RWPE2 (cell line): ENCODE results near the gene CCDC24.

Experiments used
- ATAC-seq: fragments of 200-7000 bp; cut with Tn5 transposase; 3 replicates; pipeline ENCODE4 v1.9.1; 2021; ENCODE audit warnings: low read depth
- DNase-seq: peaks from one replicate; pipeline ENCODE4 v3.0.0-alpha.2; 2020; ENCODE audit warnings: low spot score
- H3K27ac ChIP-seq: fragments of 450-650 bp; 2 replicates; pipeline ENCODE4 v1.5.1; 2017; ENCODE audit warnings: mild to moderate bottlenecking; ENCODE audit not compliant: poor library complexity, severe bottlenecking
- H3K27me3 ChIP-seq: fragments of 250-450 bp; sonication (Bioruptor Pico); 2 replicates; pipeline ENCODE4 v1.5.1; 2021; ENCODE audit warnings: mild to moderate bottlenecking, moderate library complexity; ENCODE audit not compliant: insufficient read depth, poor library complexity, severe bottlenecking
- H3K36me3 ChIP-seq: fragments of 250-450 bp; sonication (Bioruptor Pico); 2 replicates; pipeline ENCODE4 v1.5.1; 2020; ENCODE audit warnings: low read depth, mild to moderate bottlenecking, moderate library complexity
- H3K4me1 ChIP-seq: fragments of 250-450 bp; sonication (Bioruptor Pico); 2 replicates; pipeline ENCODE4 v1.5.1; 2021; ENCODE audit warnings: mild to moderate bottlenecking, moderate library complexity; ENCODE audit not compliant: insufficient read depth, poor library complexity, severe bottlenecking
- H3K4me3 ChIP-seq: fragments of 250-450 bp; sonication (Bioruptor Pico); 2 replicates; pipeline ENCODE4 v1.5.1; 2021; ENCODE audit warnings: mild to moderate bottlenecking, moderate library complexity; ENCODE audit not compliant: severe bottlenecking
- H3K9me3 ChIP-seq: fragments of 250-450 bp; sonication (Bioruptor Pico); 2 replicates; pipeline ENCODE4 v1.5.1; 2021; ENCODE audit warnings: mild to moderate bottlenecking, moderate library complexity; ENCODE audit not compliant: severe bottlenecking
- TF ChIP-seq, protein P1 (sequence below): fragments of 450-650 bp; IDR thresholded peaks from one replicate; pipeline ENCODE4 v1.5.1; 2017; ENCODE audit warnings: mild to moderate bottlenecking, moderate library complexity; ENCODE audit not compliant: poor library complexity, severe bottlenecking

Gene CCDC24

DNA sequence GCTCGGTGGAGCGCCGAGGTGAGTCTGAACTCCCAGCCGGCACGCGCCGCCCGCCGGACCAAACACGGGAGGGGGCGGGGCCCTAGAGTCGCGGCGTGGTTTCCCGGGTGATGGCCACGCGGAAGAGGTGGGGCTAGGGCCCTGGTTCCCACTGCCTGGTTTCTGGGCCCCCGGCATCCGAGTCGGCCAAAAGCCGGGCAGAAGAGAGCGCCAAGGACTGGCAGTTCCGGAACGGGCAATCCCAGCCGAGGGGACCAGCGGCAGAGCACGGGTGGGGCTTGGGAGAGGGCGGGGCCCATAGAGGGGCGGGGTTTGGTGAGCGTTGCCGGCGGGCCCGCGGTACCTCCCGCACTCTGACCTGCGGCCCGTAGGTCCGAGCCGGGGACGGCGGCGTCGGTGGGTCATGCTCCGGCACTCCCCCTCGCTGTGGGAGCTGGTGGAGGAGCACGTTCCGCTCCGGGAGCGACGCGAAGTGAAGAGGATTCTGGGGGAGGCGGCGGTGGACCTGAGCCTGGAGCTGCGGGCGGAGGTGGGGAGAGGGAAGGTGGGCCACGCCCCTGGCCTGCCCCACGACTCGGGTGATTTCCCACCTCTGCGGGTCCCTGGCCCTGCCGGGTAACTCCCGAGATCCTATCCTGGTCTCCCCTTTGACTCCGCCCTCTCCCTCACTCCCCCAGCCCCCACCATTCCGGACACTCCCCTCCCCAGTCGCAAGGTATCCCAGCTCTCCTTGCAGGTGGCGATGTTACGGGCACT is at the start of gene CCDC24:
Gene CCDC24 (plus strand): TSS at position 124 of the 756 bp plus-strand sequence. CDS start 280 bp downstream, at position 404.
- Histone ChIP-seq H3K9me3 (no peaks in the 10 kb centered on the region), H3K36me3 (no peaks in the 10 kb centered on the region; the same call in 1 of the 2 replicates), H3K27me3 (no peaks in the 10 kb centered on the region), H3K27ac (peak within 1 kb of the TSS; percentile 57), H3K4me3 (peak within 1 kb of the TSS; percentile 37), H3K4me1 (no peaks in the 10 kb centered on the region)
- DNase-seq (peak; percentile 92), ATAC-seq (peak; percentile 74)
- TF ChIP-seq, protein P1, sequence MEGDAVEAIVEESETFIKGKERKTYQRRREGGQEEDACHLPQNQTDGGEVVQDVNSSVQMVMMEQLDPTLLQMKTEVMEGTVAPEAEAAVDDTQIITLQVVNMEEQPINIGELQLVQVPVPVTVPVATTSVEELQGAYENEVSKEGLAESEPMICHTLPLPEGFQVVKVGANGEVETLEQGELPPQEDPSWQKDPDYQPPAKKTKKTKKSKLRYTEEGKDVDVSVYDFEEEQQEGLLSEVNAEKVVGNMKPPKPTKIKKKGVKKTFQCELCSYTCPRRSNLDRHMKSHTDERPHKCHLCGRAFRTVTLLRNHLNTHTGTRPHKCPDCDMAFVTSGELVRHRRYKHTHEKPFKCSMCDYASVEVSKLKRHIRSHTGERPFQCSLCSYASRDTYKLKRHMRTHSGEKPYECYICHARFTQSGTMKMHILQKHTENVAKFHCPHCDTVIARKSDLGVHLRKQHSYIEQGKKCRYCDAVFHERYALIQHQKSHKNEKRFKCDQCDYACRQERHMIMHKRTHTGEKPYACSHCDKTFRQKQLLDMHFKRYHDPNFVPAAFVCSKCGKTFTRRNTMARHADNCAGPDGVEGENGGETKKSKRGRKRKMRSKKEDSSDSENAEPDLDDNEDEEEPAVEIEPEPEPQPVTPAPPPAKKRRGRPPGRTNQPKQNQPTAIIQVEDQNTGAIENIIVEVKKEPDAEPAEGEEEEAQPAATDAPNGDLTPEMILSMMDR = no peak

GRCh38 chr1:43942411-43942810 is 49.0 kb upstream of the CCDC24 start:
- Histone ChIP-seq H3K27me3 (no peaks in the 10 kb centered on the region), H3K27ac (no peak overlapping the region), H3K4me1 (peaks cover 8% of the 10 kb centered on the region), H3K4me3 (no peak overlapping the region), H3K9me3 (no peaks in the 10 kb centered on the region), H3K36me3 (peaks cover 6% of the 10 kb centered on the region)
- no peak for DNase-seq
- TF ChIP-seq, protein P1 = no peak
- no peak for ATAC-seq

DNA sequence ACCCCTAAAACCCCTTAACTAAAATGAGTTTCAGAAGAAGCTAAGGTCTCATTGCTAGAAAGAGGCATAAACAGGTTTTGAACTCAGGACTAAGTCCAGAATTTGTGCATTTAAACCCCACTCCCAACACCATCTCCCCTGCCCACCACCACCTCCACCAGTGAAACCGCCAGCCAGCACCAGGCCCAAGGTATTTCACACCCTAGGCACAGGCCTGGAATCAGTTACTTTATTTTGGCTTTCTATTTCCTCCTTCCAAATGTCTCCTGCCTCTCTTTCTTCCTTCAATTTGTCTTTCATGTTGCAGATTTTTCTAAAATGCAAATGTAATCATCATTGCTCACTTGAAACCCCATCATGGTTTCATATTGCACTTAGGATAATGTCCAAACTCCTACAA is 46.5 kb upstream of the CCDC24 start:
- no peak for ATAC-seq
- H3K27ac ChIP-seq = no peak overlapping the region
- H3K4me1 ChIP-seq = peaks cover 8% of the 10 kb centered on the region
- no peaks in the 10 kb centered on the region for H3K27me3 ChIP-seq
- H3K36me3 ChIP-seq = no peaks in the 10 kb centered on the region
- H3K9me3 ChIP-seq = no peaks in the 10 kb centered on the region
- H3K4me3 ChIP-seq = no peak overlapping the region
- TF ChIP-seq, protein P1 = no peak
- no peak for DNase-seq

GRCh38 chr1:43945674-43946235 is 45.6 kb upstream of the CCDC24 start:
- Histone ChIP-seq H3K27ac (peak overlapping the region; percentile 60), H3K36me3 (0 out of 2 replicates have a peak, but pooled peaks cover 4% of the 10 kb centered on the region), H3K4me1 (peaks cover 8% of the 10 kb centered on the region), H3K27me3 (no peaks in the 10 kb centered on the region), H3K9me3 (no peaks in the 10 kb centered on the region), H3K4me3 (peak overlapping the region; percentile 50)
- ATAC-seq (no peak), DNase-seq (no peak)
- TF ChIP-seq, protein P1 = no peak
